RWPE2 (cell line): ENCODE data around the gene SH3BP5L.

Source experiments
- ATAC-seq: fragments of 200-7000 bp; cut with Tn5 transposase; 3 replicates; pipeline ENCODE4 v1.9.1; 2021; ENCODE audit warnings: low read depth
- DNase-seq: peaks from one replicate; pipeline ENCODE4 v3.0.0-alpha.2; 2020; ENCODE audit warnings: low spot score
- H3K27ac ChIP-seq: fragments of 450-650 bp; 2 replicates; pipeline ENCODE4 v1.5.1; 2017; ENCODE audit warnings: mild to moderate bottlenecking; ENCODE audit not compliant: poor library complexity, severe bottlenecking
- H3K27me3 ChIP-seq: fragments of 250-450 bp; sonication (Bioruptor Pico); 2 replicates; pipeline ENCODE4 v1.5.1; 2021; ENCODE audit warnings: mild to moderate bottlenecking, moderate library complexity; ENCODE audit not compliant: insufficient read depth, poor library complexity, severe bottlenecking
- H3K36me3 ChIP-seq: fragments of 250-450 bp; sonication (Bioruptor Pico); 2 replicates; pipeline ENCODE4 v1.5.1; 2020; ENCODE audit warnings: low read depth, mild to moderate bottlenecking, moderate library complexity
- H3K4me1 ChIP-seq: fragments of 250-450 bp; sonication (Bioruptor Pico); 2 replicates; pipeline ENCODE4 v1.5.1; 2021; ENCODE audit warnings: mild to moderate bottlenecking, moderate library complexity; ENCODE audit not compliant: insufficient read depth, poor library complexity, severe bottlenecking
- H3K4me3 ChIP-seq: fragments of 250-450 bp; sonication (Bioruptor Pico); 2 replicates; pipeline ENCODE4 v1.5.1; 2021; ENCODE audit warnings: mild to moderate bottlenecking, moderate library complexity; ENCODE audit not compliant: severe bottlenecking
- H3K9me3 ChIP-seq: fragments of 250-450 bp; sonication (Bioruptor Pico); 2 replicates; pipeline ENCODE4 v1.5.1; 2021; ENCODE audit warnings: mild to moderate bottlenecking, moderate library complexity; ENCODE audit not compliant: severe bottlenecking
- CTCF ChIP-seq: fragments of 450-650 bp; IDR thresholded peaks from one replicate; pipeline ENCODE4 v1.5.1; 2017; ENCODE audit warnings: mild to moderate bottlenecking, moderate library complexity; ENCODE audit not compliant: poor library complexity, severe bottlenecking

The SH3BP5L gene

GRCh38 chr1:248812736-248813425 is 12.8 kb downstream of the SH3BP5L start:
- Histone ChIP-seq H3K4me3 (no peak overlapping the region), H3K9me3 (no peaks in the 10 kb centered on the region), H3K4me1 (no peaks in the 10 kb centered on the region), H3K27me3 (no peaks in the 10 kb centered on the region), H3K36me3 (peaks cover 9% of the 10 kb centered on the region), H3K27ac (no peak overlapping the region)
- no peak for DNase-seq
- no peak for ATAC-seq
- TF ChIP-seq CTCF = no peak

DNA sequence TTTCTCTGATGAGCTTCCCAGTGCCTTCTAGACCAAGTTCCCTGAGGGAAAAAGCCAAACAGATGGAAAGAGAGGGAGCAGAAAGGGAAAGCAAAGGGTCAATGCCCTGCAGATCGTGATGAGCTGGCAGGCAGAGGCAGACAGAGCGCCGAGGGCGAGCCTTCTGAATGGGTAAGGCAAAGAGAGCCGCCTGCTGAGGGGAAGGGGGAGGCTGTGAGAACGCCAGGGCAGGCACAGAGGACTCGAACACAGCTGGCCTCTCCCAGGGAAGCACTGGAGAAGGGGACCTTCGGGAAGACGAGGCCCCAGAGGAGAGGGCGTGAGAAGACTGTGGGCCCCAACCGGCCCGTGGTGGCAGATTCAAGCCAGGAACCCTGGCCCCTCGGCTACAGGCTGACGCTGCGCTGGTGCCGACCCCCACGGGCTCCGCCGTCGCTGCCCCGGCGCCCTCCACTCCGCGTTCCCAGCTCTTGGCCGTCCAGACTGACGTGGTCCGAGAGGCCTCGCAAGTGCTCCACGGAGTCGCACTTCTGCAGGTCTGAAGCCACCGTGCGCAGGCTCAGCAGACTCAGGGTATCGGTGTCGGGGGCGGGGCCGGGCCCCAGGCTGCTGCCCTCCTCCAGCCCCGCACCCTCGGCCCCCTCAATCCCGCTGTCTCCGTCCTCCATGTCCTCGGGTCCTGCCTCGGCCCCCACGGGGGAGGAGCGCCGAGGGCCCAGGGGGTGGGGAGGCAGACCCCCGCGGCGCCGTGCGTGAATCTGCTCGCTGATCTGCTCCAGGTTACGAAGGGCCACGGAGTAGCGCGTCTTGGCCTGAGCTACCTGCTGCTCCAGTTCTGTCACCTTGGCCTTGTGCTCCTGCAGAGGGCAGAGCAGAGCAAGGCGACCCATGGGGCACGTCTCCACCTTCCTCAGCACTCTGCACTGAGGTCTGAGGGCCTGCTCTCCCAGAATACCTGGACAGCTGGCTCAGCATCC is 13.9 kb downstream of the SH3BP5L start:
- Histone ChIP-seq H3K27ac (no peak overlapping the region), H3K36me3 (peaks cover 9% of the 10 kb centered on the region), H3K4me1 (no peaks in the 10 kb centered on the region), H3K4me3 (no peak overlapping the region), H3K9me3 (no peaks in the 10 kb centered on the region), H3K27me3 (no peaks in the 10 kb centered on the region)
- no peak for DNase-seq
- no peak for TF ChIP-seq CTCF
- no peak; the same call in 2 of the 3 replicates for ATAC-seq

- Histone ChIP-seq H3K4me1 (no peaks in the 10 kb centered on the region), H3K9me3 (no peaks in the 10 kb centered on the region), H3K36me3 (peaks cover 9% of the 10 kb centered on the region), H3K27me3 (no peaks in the 10 kb centered on the region), H3K4me3 (no peak overlapping the region), H3K27ac (no peak overlapping the region)
- no peak for TF ChIP-seq CTCF
- DNase-seq = no peak
- ATAC-seq = no peak
These were observed 14.8 kb downstream of the SH3BP5L start for GRCh38 chr1:248810727-248811513.

DNA sequence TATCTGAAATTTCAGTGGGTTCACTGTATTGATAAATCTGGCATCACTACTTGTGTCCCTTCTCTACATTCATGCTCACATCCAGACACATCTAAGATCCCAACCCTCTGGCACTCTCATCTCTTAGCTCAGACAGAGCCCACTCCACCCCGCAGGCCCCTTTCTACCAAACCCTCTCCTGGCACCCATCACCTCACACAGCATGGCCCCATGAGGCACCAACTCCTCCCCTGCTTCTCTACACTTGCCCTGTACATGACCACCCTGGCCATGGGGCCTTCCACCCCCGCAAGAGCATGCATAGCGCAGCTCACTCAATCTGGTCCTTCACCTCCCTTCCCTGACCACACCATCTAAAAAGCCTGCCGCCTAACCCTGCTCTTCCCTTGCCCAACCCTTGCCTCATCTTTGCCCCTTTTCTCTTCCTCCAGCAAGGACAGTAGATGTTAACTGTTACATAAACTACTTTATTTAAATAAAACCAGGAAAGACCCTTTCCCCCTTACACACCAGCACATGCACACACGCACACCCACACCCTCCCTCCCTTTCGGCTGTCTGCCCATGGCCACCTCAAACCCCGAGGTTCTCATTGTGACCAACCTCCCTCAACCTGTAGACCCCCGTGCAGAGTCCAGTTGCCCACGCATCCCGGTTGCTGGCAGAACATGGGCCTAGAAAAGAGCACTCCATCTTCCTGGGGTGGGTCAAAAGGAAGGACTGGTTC is 15.6 kb downstream of the SH3BP5L start:
- no peak overlapping the region for H3K27ac ChIP-seq
- H3K4me3 ChIP-seq = no peak overlapping the region
- peaks cover 4% of the 10 kb centered on the region for H3K36me3 ChIP-seq
- no peaks in the 10 kb centered on the region for H3K9me3 ChIP-seq
- TF ChIP-seq CTCF = no peak
- H3K4me1 ChIP-seq = no peaks in the 10 kb centered on the region
- no peak for ATAC-seq
- no peaks in the 10 kb centered on the region for H3K27me3 ChIP-seq
- no peak for DNase-seq
